Measurements from ENCODE around the gene CD2AP. TPM values are rescaled to one million over a fixed set of nuclear protein-coding genes. Genes with fewer than 3 reads are reported as not detected.
A peak's percentile ranks its signal among the peaks of the same experiment; 100 is the strongest.

Gene CD2AP
- total and polyA plus RNA-seq, 9 of the 15 experiments (the other 6 are each of a cell fraction or from before 2014, with no cell fraction given), result 9.4 to 69.7 (median 38.7) TPM

GRCh38 chr6:47663462-47664216 lies 186.1 kb downstream of the CD2AP start:
- Histone ChIP-seq H3K4me3 (no peak overlapping the region), H4K20me1 (replicated peaks; ENCODE audit: control insufficient read depth, insufficient read depth, low read length) (no peaks in the 10 kb centered on the region), H3K9me1 (ENCODE audit: control insufficient read depth, insufficient read depth, low read length) (no peaks in the 10 kb centered on the region), H3K9me3 (replicated peaks; ENCODE audit: control insufficient read depth, insufficient read depth, low read depth, low read length) (no peaks in the 10 kb centered on the region), H3K36me3 (ENCODE audit: control insufficient read depth, insufficient read depth, low read length) (no peaks in the 10 kb centered on the region), H3K4me2 (ENCODE audit: insufficient read depth, low read length) (no peak overlapping the region), H3K9ac (ENCODE audit: insufficient read depth in 1 of 2, low read depth in 2 of 2, low read length in 2 of 2) (no peak overlapping the region), H2AFZ (ENCODE audit: low read depth, low read length) (no peak overlapping the region), H3K79me2 (ENCODE audit: control insufficient read depth, insufficient read depth, low read length) (no peaks in the 10 kb centered on the region), H3K27me3 (ENCODE audit: control insufficient read depth in 2 of 2, insufficient read depth in 2 of 2, low read length in 2 of 2) (peaks cover 16 to 17% of the 10 kb centered on the region in 2 experiments), H3K27ac (ENCODE audit: extremely low read depth, low read depth, low read length) (no peak overlapping the region), H3K4me1 (replicated peaks in 1 of 2; ENCODE audit: control insufficient read depth in 2 of 2, insufficient read depth in 2 of 2, low read length in 2 of 2) (no peaks in the 10 kb centered on the region)
- TF ChIP-seq ZNF695 (CRISPR knock-in tag; IDR thresholded peaks at IDR 0.05), result no peak
- TF ChIP-seq ZBTB49 (CRISPR knock-in tag; IDR thresholded peaks at IDR 0.05; ENCODE audit: borderline replicate concordance), result no peak
- no peak for TF ChIP-seq E2F5 (CRISPR knock-in tag; IDR thresholded peaks at IDR 0.05)
- no peak for TF ChIP-seq MED1 (CRISPR knock-in tag; IDR thresholded peaks at IDR 0.05; ENCODE audit: borderline replicate concordance)
- no peak for TF ChIP-seq MXD1 (CRISPR knock-in tag; IDR thresholded peaks at IDR 0.05; ENCODE audit: borderline replicate concordance, poor library complexity, severe bottlenecking)
- TF ChIP-seq IFI16 (CRISPR knock-in tag; IDR thresholded peaks at IDR 0.05), result no peak
- TF ChIP-seq STAG1 (CRISPR knock-in tag; IDR thresholded peaks at IDR 0.05; ENCODE audit: borderline replicate concordance), result no peak
- no peak for TF ChIP-seq ILF3 (IDR thresholded peaks at IDR 0.05; ENCODE audit: borderline replicate concordance)
- TF ChIP-seq CREB3 (tag; conservative IDR thresholded peaks at IDR 0.05; ENCODE audit: low read depth), result no peak
- TF ChIP-seq ILK (tag; IDR thresholded peaks at IDR 0.05; ENCODE audit: borderline replicate concordance, low read depth), result no peak
- no TSS peak for BruUV-seq (replicated peaks)
- ChIA-PET CTCF (ENCODE audit: low intra/inter-chr PET ratio) (no interaction called here), POLR2A (interaction anchor here (0.5 to 0.9 kb wide), 3 partner anchors 10 to 357 kb away, joined by 3 to 4 read pairs (median 3); no protein-coding TSS in a partner anchor)
- in situ Hi-C loops (cut with MboI) (no loop called here), intact Hi-C loops (cut with micrococcal nuclease) (no loop called here)
- DNase-seq (ENCODE audit: extremely low read depth in 1 of 4, low spot score in 3 of 4) (no peak), ATAC-seq (peak; percentile 34; the same call in 1 of the 3 replicates), FAIRE-seq (no peak)
- WGBS (ENCODE audit: insufficient coverage, low coverage, missing lambda C conversion rate), result 4% methylated on average over 12 of the region's 13 CpGs
